ENCODE data around the gene OR8B8.
"Not testable (repeated sequence)": the region's sequence is repeated elsewhere in the genome, so short reads cannot be mapped to it uniquely, and the experiment has no call there.

GRCh38 chr11:124396847-124397246 is 48.6 kb downstream of the OR8B8 start:
- TF ChIP-seq CTCF (IDR thresholded peaks at IDR 0.05; ENCODE audit: low read depth, low read length); POLR2A (IDR thresholded peaks at IDR 0.05; ENCODE audit: extremely low read depth, insufficient read length); MAX (IDR thresholded peaks at IDR 0.05; ENCODE audit: low read depth, low read length): not testable (repeated sequence)
